SU-DHL-6 (cell line): ENCODE results near the gene MLH3.

Experiments used
- H2AFZ ChIP-seq: fragments of 200-600 bp; sonication (generic); 2 replicates; pipeline ENCODE4 v1.6.1; 2014; ENCODE audit warnings: low read depth, mild to moderate bottlenecking, moderate library complexity, mixed read lengths, antibody characterized with exemption, low read length; ENCODE audit not compliant: severe bottlenecking
- H3F3A ChIP-seq: fragments of 200-600 bp; shearing (Covaris generic); 2 replicates; pipeline ENCODE4 v1.6.0; 2016; ENCODE audit warnings: antibody characterized with exemption, mild to moderate bottlenecking; ENCODE audit not compliant: insufficient read depth
- H3K27ac ChIP-seq: fragments of 200-600 bp; sonication (generic); 2 replicates; pipeline ENCODE4 v1.5.1; 2016; ENCODE audit warnings: low read depth, mild to moderate bottlenecking, low read length, moderate library complexity, mixed read lengths
- H3K27me3 ChIP-seq: fragments of 200-600 bp; sonication (generic), shearing (Covaris generic); 2 replicates; pipeline ENCODE4 v1.6.0; 2014; ENCODE audit warnings: mild to moderate bottlenecking, low read length
- H3K36me3 ChIP-seq: fragments of 200-600 bp; sonication (generic); 2 replicates; pipeline ENCODE4 v1.6.1; 2014; ENCODE audit warnings: mild to moderate bottlenecking, low read length, mixed read lengths
- H3K4me2 ChIP-seq: fragments of 300-600, 200-600 bp; shearing (Covaris generic), sonication (generic); 2 replicates; pipeline ENCODE4 v1.6.0; 2014; ENCODE audit warnings: low read length, low read depth, mild to moderate bottlenecking; ENCODE audit not compliant: poor library complexity, severe bottlenecking
- H3K4me3 ChIP-seq: fragments of 200-600 bp; sonication (generic); 2 replicates; pipeline ENCODE4 v1.5.1; 2014; ENCODE audit warnings: antibody characterized with exemption, low read length, mild to moderate bottlenecking, mixed read lengths; ENCODE audit not compliant: insufficient read depth, poor library complexity, severe bottlenecking
- H3K79me2 ChIP-seq: fragments of 200-600 bp; sonication (generic); 2 replicates; pipeline ENCODE4 v1.6.1; 2014; ENCODE audit warnings: mild to moderate bottlenecking, low read length, moderate library complexity; ENCODE audit not compliant: insufficient read depth
- H3K9ac ChIP-seq: fragments of 200-600 bp; sonication (generic); 2 replicates; pipeline ENCODE4 v1.7.0; 2014; ENCODE audit warnings: mild to moderate bottlenecking, low read length
- H3K9me2 ChIP-seq: fragments of 200-600 bp; sonication (generic); replicated peaks from 2 replicates; pipeline ENCODE4 v1.6.1; 2014; ENCODE audit warnings: low read length; ENCODE audit not compliant: insufficient read depth
- H3K9me3 ChIP-seq: fragments of 200-600 bp; sonication (generic); 2 replicates; pipeline ENCODE4 v1.6.1; 2014; ENCODE audit warnings: low read length, mixed read lengths; ENCODE audit not compliant: insufficient read depth
- H4K20me1 ChIP-seq: fragments of 200-600 bp; sonication (generic); 2 replicates; pipeline ENCODE4 v1.6.1; 2014; ENCODE audit warnings: low read depth, mild to moderate bottlenecking, antibody characterized with exemption, low read length, moderate library complexity, mixed read lengths
- CTCF ChIP-seq: fragments of 200-600 bp; sonication (generic); IDR thresholded peaks from one replicate; pipeline ENCODE4 v1.5.1; 2017; ENCODE audit warnings: antibody characterized with exemption, mild to moderate bottlenecking, low read length, moderate library complexity; ENCODE audit not compliant: insufficient read depth, poor library complexity, severe bottlenecking
- EZH2phosphoT487 ChIP-seq: fragments of 200-600 bp; sonication (generic), shearing (Covaris generic); conservative IDR thresholded peaks from 2 replicates; pipeline ENCODE4 v1.6.1; 2018; ENCODE audit warnings: mild to moderate bottlenecking, antibody characterized with exemption, low read length, moderate library complexity, mixed read lengths

The MLH3 gene

GRCh38 chr14:75046275-75046674, 5.0 kb downstream of the MLH3 start:
- Histone ChIP-seq H3K27me3 (no peaks in the 10 kb centered on the region), H3K4me2 (no peak overlapping the region), H3K9me3 (no peaks in the 10 kb centered on the region), H3K4me3 (no peak overlapping the region), H3K79me2 (peaks cover 26% of the 10 kb centered on the region; the same call in 1 of the 2 replicates), H3K9me2 (no peaks in the 10 kb centered on the region), H3F3A (0 out of 2 replicates have a peak, but pooled peaks cover 8% of the 10 kb centered on the region), H4K20me1 (no peaks in the 10 kb centered on the region), H3K9ac (no peak overlapping the region), H2AFZ (no peak overlapping the region), H3K36me3 (no peaks in the 10 kb centered on the region; the same call in 1 of the 2 replicates), H3K27ac (no peak overlapping the region)
- no peak for TF ChIP-seq EZH2phosphoT487
- TF ChIP-seq CTCF = no peak

- no peaks in the 10 kb centered on the region; the same call in 1 of the 2 replicates for H3K36me3 ChIP-seq
- H3F3A ChIP-seq = 0 out of 2 replicates have a peak, but pooled peaks cover 8% of the 10 kb centered on the region
- H3K27ac ChIP-seq = no peak overlapping the region
- H3K4me2 ChIP-seq = no peak overlapping the region
- H3K9me2 ChIP-seq = no peaks in the 10 kb centered on the region
- H3K79me2 ChIP-seq = peaks cover 16% of the 10 kb centered on the region; the same call in 1 of the 2 replicates
- no peaks in the 10 kb centered on the region for H3K9me3 ChIP-seq
- H3K9ac ChIP-seq = no peak overlapping the region
- no peak overlapping the region for H3K4me3 ChIP-seq
- H2AFZ ChIP-seq = no peak overlapping the region
- H3K27me3 ChIP-seq = no peaks in the 10 kb centered on the region
- TF ChIP-seq EZH2phosphoT487 (no peak), CTCF (no peak)
- no peaks in the 10 kb centered on the region for H4K20me1 ChIP-seq
Measured at GRCh38 chr14:75044752-75045151, 6.5 kb downstream of the MLH3 start.

GRCh38 chr14:75044322-75044721, 6.9 kb downstream of the MLH3 start:
- Histone ChIP-seq H3K9ac (no peak overlapping the region), H3K36me3 (no peaks in the 10 kb centered on the region; the same call in 1 of the 2 replicates), H3K79me2 (peaks cover 16% of the 10 kb centered on the region; the same call in 1 of the 2 replicates), H3K9me3 (no peaks in the 10 kb centered on the region), H3K4me3 (no peak overlapping the region), H3F3A (0 out of 2 replicates have a peak, but pooled peaks cover 8% of the 10 kb centered on the region), H2AFZ (no peak overlapping the region), H3K27ac (no peak overlapping the region), H3K9me2 (no peaks in the 10 kb centered on the region), H4K20me1 (no peaks in the 10 kb centered on the region), H3K4me2 (no peak overlapping the region), H3K27me3 (no peaks in the 10 kb centered on the region)
- TF ChIP-seq EZH2phosphoT487 = no peak
- no peak for TF ChIP-seq CTCF
